Astrocyte (in vitro differentiated cells and primary cell): ENCODE data around the gene WDR81. TPM values are rescaled to one million over a fixed set of nuclear protein-coding genes. Genes with fewer than 3 reads are reported as not detected.

Experiments
- DNase-seq: peaks from one replicate; pipeline ENCODE4 v3.0.0-alpha.2; 2010; ENCODE audit warnings: low read depth
- FAIRE-seq: peaks from 2 replicates; lab custom pipeline; 2011; peaks lifted over from hg19 to GRCh38; lab: Jason Lieb, UNC
- H2AFZ ChIP-seq: 2 replicates; pipeline ENCODE4 v1.6.0; 2012; ENCODE audit warnings: low read depth, low read length, inconsistent platforms
- H3K27ac ChIP-seq: 2 replicates; pipeline ENCODE4 v1.5.1; 2011; ENCODE audit warnings: low read depth, low read length, inconsistent platforms
- H3K27me3 ChIP-seq: 2 replicates; pipeline ENCODE4 v1.6.0; 2011; ENCODE audit warnings: low read length, inconsistent platforms; ENCODE audit not compliant: insufficient read depth
- H3K36me3 ChIP-seq: 2 replicates; pipeline ENCODE4 v1.5.1; 2011; ENCODE audit warnings: low read length, inconsistent platforms; ENCODE audit not compliant: insufficient read depth
- H3K4me1 ChIP-seq: 2 replicates; pipeline ENCODE4 v1.5.1; 2011; ENCODE audit warnings: low read length, inconsistent platforms; ENCODE audit not compliant: insufficient read depth
- H3K4me2 ChIP-seq: 2 replicates; pipeline ENCODE4 v1.6.0; 2012; ENCODE audit warnings: low read length, inconsistent platforms
- H3K4me3 ChIP-seq: 2 replicates; pipeline ENCODE4 v1.5.1; 2011; ENCODE audit warnings: low read depth, mild to moderate bottlenecking, low read length, inconsistent platforms; ENCODE audit not compliant: insufficient read depth
- H3K79me2 ChIP-seq: 2 replicates; pipeline ENCODE4 v1.6.0; 2012; ENCODE audit warnings: mild to moderate bottlenecking, low read length, inconsistent platforms; ENCODE audit not compliant: insufficient read depth
- H3K9ac ChIP-seq: 2 replicates; pipeline ENCODE4 v1.6.0; 2012; ENCODE audit warnings: mild to moderate bottlenecking, low read length, inconsistent platforms
- H3K9me3 ChIP-seq: 2 replicates; pipeline ENCODE4 v1.5.1; 2012; ENCODE audit warnings: low read depth, mild to moderate bottlenecking, low read length, inconsistent platforms; ENCODE audit not compliant: insufficient read depth
- H4K20me1 ChIP-seq: 2 replicates; pipeline ENCODE4 v1.6.0; 2012; ENCODE audit warnings: low read length, inconsistent platforms; ENCODE audit not compliant: insufficient read depth
- H3K27ac Mint-ChIP-seq: one replicate; pipeline ENCODE4 v1.8.0; 2021; ENCODE audit warnings: mild to moderate bottlenecking, mixed read lengths; ENCODE audit not compliant: unreplicated experiment
- H3K27me3 Mint-ChIP-seq: one replicate; pipeline ENCODE4 v1.8.0; 2021; ENCODE audit warnings: low read depth, mixed read lengths; ENCODE audit not compliant: unreplicated experiment
- H3K36me3 Mint-ChIP-seq: one replicate; pipeline ENCODE4 v1.8.0; 2021; ENCODE audit warnings: low read depth, mixed read lengths; ENCODE audit not compliant: unreplicated experiment
- H3K4me1 Mint-ChIP-seq: one replicate; pipeline ENCODE4 v1.8.0; 2021; ENCODE audit warnings: low read depth, mixed read lengths; ENCODE audit not compliant: unreplicated experiment
- H3K4me3 Mint-ChIP-seq: one replicate; pipeline ENCODE4 v1.8.0; 2021; ENCODE audit warnings: mild to moderate bottlenecking, moderate library complexity, mixed read lengths; ENCODE audit not compliant: unreplicated experiment
- H3K9me3 Mint-ChIP-seq: one replicate; pipeline ENCODE4 v1.8.0; 2021; ENCODE audit warnings: mild to moderate bottlenecking, mixed read lengths; ENCODE audit not compliant: unreplicated experiment
- CTCF ChIP-seq: IDR thresholded peaks from 2 replicates; pipeline ENCODE4 v1.5.1; 2011; ENCODE audit warnings: low read depth, mild to moderate bottlenecking, inconsistent platforms, low read length, moderate library complexity; ENCODE audit not compliant: insufficient read depth
- EZH2 ChIP-seq: IDR thresholded peaks from 2 replicates; pipeline ENCODE4 v1.6.1; 2012; ENCODE audit warnings: mild to moderate bottlenecking, low read length, inconsistent platforms; ENCODE audit not compliant: insufficient read depth
- total RNA-seq: library from RNA; stranded (reverse); gene quantifications from 2 replicates; pipeline ENCODE4 v1.2.1, GENCODE V29; 2021

Gene WDR81
- total RNA-seq, 1 donor from 2014 or later, result 12.3 TPM

GRCh38 chr17:1690544-1691221, 33.8 kb upstream of the WDR81 start:
- no peak overlapping the region for H3K4me2 ChIP-seq
- no peaks in the 10 kb centered on the region for H4K20me1 ChIP-seq
- H3K9ac ChIP-seq, result no peak overlapping the region
- Mint-ChIP-seq H3K4me1 (peaks cover 5% of the 10 kb centered on the region), H3K9me3 (peaks cover 13% of the 10 kb centered on the region), H3K27ac (no peak overlapping the region), H3K27me3 (no peaks in the 10 kb centered on the region), H3K4me3 (no peak overlapping the region), H3K36me3 (peaks cover 3% of the 10 kb centered on the region)
- no peaks in the 10 kb centered on the region for H3K79me2 ChIP-seq
- H3K27me3 ChIP-seq, result no peaks in the 10 kb centered on the region
- H3K27ac ChIP-seq, result no peak overlapping the region
- H3K9me3 ChIP-seq, result no peaks in the 10 kb centered on the region
- H2AFZ ChIP-seq, result no peak overlapping the region
- no peak overlapping the region for H3K4me3 ChIP-seq
- H3K36me3 ChIP-seq, result no peaks in the 10 kb centered on the region
- FAIRE-seq (no peak), DNase-seq (no peak)
- no peaks in the 10 kb centered on the region for H3K4me1 ChIP-seq
- TF ChIP-seq CTCF (no peak), EZH2 (no peak)

- DNase-seq (no peak), FAIRE-seq (no peak)
- no peaks in the 10 kb centered on the region for H3K36me3 ChIP-seq
- no peaks in the 10 kb centered on the region for H4K20me1 ChIP-seq
- H3K9me3 ChIP-seq, result no peaks in the 10 kb centered on the region
- no peaks in the 10 kb centered on the region for H3K27me3 Mint-ChIP-seq
- H3K4me2 ChIP-seq, result no peak overlapping the region
- TF ChIP-seq CTCF, result no peak
- TF ChIP-seq EZH2, result no peak
- H3K36me3 Mint-ChIP-seq, result peaks cover 3% of the 10 kb centered on the region
- peaks cover 2% of the 10 kb centered on the region for H3K4me1 Mint-ChIP-seq
- H3K27ac ChIP-seq, result no peak overlapping the region
- H3K4me1 ChIP-seq, result no peaks in the 10 kb centered on the region
- no peak overlapping the region for H3K9ac ChIP-seq
- peaks cover 13% of the 10 kb centered on the region for H3K9me3 Mint-ChIP-seq
- H2AFZ ChIP-seq, result no peak overlapping the region
- peak overlapping the region; percentile 30 for H3K27ac Mint-ChIP-seq
- H3K79me2 ChIP-seq, result no peaks in the 10 kb centered on the region
- H3K4me3 ChIP-seq, result no peak overlapping the region
- H3K4me3 Mint-ChIP-seq, result no peak overlapping the region
- no peaks in the 10 kb centered on the region for H3K27me3 ChIP-seq
Measured at GRCh38 chr17:1693339-1693738, 31.2 kb upstream of the WDR81 start.

- no peak for FAIRE-seq
- Histone ChIP-seq H3K9ac (no peak overlapping the region), H3K9me3 (no peaks in the 10 kb centered on the region), H3K27me3 (no peaks in the 10 kb centered on the region), H4K20me1 (no peaks in the 10 kb centered on the region), H3K4me1 (no peaks in the 10 kb centered on the region), H3K4me3 (no peak overlapping the region), H3K36me3 (no peaks in the 10 kb centered on the region), H3K79me2 (no peaks in the 10 kb centered on the region), H2AFZ (no peak overlapping the region), H3K4me2 (no peak overlapping the region), H3K27ac (no peak overlapping the region)
- no peak for DNase-seq
- H3K9me3 Mint-ChIP-seq, result peaks cover 13% of the 10 kb centered on the region
- no peaks in the 10 kb centered on the region for H3K27me3 Mint-ChIP-seq
- TF ChIP-seq CTCF, result no peak
- no peak for TF ChIP-seq EZH2
- H3K27ac Mint-ChIP-seq, result no peak overlapping the region
- H3K36me3 Mint-ChIP-seq, result peaks cover 3% of the 10 kb centered on the region
- no peak overlapping the region for H3K4me3 Mint-ChIP-seq
- peaks cover 2% of the 10 kb centered on the region for H3K4me1 Mint-ChIP-seq
Measured at GRCh38 chr17:1695365-1695764, 29.1 kb upstream of the WDR81 start.
